ENCODE results near the gene DOK7.
"Not testable (repeated sequence)": the region's sequence is repeated elsewhere in the genome, so short reads cannot be mapped to it uniquely, and the experiment has no call there.

The DOK7 gene

GRCh38 chr4:3511601-3512000 is 48.5 kb downstream of the DOK7 start:
- not testable (repeated sequence) for DNase-seq

- DNase-seq: no peak
Measured at GRCh38 chr4:3512279-3512678, 49.2 kb downstream of the DOK7 start.

GRCh38 chr4:3512719-3513118 is 49.6 kb downstream of the DOK7 start:
- DNase-seq: no peak

DNA sequence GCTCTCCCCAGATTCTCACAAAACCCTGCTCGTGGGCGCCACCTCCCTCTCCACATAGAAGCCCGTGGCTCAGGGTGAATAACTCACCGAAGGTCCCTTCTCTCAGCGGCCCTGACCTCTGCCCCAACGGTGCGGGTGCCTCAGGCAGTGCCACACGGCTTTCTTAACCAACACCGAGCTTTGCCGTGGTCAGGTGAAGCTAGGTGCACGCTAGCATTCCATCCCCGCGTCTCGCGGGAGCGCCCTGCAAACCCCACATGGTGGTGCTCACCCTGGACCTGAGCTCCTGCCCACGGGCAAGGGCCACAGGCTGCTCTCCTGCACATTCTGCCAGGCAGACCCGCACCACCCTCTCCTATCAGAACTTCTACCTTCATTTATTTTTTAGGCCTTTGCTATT is 50.7 kb downstream of the DOK7 start:
- DNase-seq: no peak

DNA sequence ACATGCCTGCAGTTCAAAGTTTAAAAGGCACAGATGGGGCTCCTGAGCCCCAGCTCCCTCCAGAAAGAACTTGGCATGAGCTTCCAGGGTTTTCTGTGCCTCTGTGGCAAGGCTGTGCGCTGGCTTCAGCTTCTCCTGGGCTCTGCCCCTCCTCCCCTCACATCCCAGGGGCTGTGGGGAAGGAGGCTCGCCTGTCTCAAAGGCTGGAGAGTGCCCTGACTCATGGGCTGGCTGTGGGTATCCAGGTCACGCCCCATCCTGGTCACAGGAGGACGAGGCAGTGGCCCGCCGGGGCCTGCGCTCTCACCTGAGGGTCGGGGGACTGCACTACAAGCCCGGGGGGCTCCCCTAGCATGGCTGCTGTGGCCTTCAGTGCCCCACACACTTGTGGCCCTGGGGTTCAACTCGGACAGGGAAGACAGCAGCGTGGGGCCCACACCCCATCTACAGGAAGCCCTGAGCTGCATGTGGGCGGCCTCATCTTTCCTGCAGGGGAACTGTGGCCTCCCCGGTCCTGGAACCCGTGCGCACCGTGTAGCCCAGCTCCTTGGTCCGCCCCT is 51.2 kb downstream of the DOK7 start:
- no peak for DNase-seq

- DNase-seq: no peak
Measured at GRCh38 chr4:3514806-3515501, 51.8 kb downstream of the DOK7 start.

- no peak for DNase-seq
Measured at GRCh38 chr4:3515646-3516045, 52.5 kb downstream of the DOK7 start.

DNA sequence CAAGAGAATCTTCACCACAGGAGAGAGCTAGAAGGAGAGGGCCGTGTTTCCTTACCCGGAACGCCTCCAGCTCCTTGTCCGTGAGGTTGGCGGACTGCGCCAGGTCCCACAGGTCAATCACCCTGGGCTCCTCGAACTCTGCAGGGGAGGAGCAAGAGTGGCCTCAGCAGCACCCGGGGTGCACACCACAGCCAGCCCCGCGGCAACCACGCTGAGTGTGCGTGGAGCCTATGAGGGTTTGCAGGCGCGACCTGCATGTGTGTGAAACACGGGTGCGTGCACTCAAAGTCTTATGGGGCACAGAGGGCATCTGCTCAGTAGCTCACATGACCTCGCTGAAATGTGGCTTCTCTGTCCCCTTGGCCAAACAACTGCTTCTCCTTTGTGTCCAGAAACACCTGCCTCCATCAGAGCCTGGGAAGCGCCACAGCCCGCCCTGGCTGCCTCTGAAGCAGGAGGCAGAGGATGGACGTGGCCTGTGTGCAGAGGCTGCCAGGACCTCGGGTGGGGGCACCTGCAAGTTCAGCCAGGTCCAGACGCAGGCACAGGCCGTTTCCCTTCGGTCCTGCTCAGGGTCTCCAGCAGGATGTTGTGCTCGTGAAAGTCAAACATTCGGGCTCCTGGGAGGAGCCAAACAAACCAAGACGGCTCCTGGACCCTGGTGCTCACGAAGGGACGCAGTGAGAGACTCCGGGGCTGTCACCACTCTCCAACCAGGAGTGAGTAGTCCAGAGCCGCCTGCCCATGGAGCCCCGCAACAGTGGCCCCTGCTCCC is 53.1 kb downstream of the DOK7 start:
- DNase-seq: no peak

GRCh38 chr4:3516836-3517730 is 54.0 kb downstream of the DOK7 start:
- DNase-seq: no peak

- no peak for DNase-seq
Measured at GRCh38 chr4:3517731-3518510, 54.8 kb downstream of the DOK7 start.

DNA sequence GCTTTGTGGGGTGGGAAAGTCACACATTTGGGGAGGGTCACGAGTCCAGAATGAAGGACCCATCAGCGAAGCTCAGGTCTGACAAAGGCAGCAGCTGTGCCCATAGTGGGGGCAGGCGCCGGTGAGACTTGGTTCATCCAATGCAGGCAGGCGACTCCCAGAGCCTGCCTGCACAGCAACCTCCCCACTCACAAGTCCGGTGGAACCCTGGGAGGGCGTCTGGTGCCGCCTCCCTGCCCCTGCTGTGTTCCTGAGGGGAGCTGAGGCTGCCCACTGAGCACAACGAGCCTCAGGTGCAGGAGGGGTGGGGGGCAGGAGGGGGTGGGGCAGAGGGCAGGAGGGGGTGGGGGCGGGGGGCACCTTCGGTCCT is 55.4 kb downstream of the DOK7 start:
- DNase-seq: no peak

DNA sequence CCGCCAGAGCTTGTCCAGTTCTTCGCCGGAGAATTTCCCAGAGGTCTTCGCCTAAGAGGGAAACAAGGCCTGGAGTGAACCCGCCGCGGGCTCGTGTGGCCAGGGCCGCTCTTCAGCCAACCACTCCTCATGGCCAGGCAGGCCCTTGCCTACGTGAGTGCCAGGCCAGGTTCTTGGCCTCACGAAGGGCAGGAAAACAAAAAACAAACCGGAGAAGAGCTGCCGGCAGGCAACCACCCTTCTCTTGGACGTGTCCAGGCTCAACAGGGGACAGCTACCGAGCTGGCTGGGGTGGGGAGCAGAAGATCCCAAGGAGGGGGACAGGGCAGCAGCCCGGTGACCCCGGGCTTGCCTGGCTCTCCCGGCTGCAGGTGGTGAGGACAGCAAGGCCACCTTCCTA is 55.8 kb downstream of the DOK7 start:
- DNase-seq: no peak

GRCh38 chr4:3519468-3520264 is 56.6 kb downstream of the DOK7 start:
- DNase-seq: no peak

- DNase-seq: no peak
Measured at GRCh38 chr4:3520276-3520675, 57.2 kb downstream of the DOK7 start.

- no peak for DNase-seq
Measured at GRCh38 chr4:3520796-3521600, 57.9 kb downstream of the DOK7 start.

DNA sequence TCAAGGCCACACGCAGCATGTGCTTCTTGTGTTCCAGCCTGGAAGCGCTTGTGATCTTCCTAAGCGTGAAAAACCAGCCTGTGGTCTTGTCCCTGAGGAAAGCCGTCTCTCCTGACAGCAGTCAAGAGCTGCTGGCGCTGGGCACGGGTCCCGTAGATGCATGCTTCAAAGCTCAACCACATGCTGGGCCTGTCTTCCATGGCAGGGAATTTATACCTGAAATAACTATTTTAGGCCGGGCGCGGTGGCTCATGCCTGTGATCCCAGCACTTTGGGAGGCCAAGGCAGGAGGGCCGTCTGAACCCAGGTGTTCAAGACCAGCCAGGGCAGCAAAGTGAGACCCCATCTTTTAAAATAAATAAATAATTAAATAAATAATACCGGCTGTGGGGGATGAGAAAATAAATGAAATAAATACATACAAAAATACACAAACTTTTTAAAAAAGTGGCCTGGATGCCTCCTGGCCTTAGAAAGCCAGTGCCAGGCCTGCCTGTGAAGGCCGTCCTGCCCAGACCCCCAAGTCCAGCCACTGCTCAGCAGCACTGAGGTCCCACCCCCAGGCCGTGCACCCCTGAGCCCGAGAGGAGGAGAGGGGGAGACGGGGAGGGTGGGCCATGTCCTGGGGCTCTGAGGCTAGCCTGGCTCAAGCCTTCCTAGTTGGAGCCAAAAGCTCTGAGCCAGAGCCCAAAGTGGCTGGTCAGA is 58.7 kb downstream of the DOK7 start:
- DNase-seq: no peak

DNA sequence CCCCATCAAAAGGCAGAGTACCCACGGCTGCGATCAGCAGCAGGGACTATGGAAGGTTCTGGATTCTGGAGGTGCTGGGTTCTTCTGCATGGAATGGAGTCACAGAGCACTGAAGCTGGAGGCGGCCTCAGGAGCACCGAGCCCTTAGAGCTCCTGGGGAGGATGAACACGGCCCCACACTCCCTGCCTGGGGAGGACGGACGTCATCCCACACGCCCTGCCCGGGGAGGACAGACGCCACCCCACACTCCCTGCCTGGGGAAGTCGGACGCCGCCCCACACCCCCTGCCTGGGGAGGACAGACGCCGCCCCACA is 59.2 kb downstream of the DOK7 start:
- DNase-seq: no peak

DNA sequence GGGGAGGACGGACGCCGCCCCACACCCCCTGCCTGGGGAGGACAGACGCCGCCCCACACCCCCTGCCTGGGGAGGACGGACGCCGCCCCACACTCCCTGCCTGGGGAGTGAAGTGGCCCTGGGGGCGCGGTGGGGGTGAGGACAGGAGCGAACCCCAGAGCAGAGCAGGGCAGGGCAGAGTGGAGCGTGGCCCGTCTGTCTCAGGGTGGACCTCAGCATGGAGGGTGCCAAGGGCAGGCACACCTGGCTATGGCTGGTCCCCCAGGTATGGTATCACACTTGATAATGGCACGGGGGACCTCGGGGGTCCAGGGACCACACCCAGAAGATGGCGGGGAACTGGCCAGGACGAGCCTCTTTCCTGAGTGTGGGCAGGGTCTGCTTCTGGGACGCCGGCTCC is 59.5 kb downstream of the DOK7 start:
- DNase-seq: no peak

- DNase-seq: no peak
Measured at GRCh38 chr4:3523146-3523627, 60.1 kb downstream of the DOK7 start.

- DNase-seq: no peak
Measured at GRCh38 chr4:3523628-3524221, 60.6 kb downstream of the DOK7 start.
